Measurements from ENCODE around the gene MAGI1.

GRCh38 chr3:65936908-65937638 is 101.6 kb downstream of the MAGI1 start:
- TF ChIP-seq CTCF (IDR thresholded peaks at IDR 0.05) (no peak), POLR2A (IDR thresholded peaks at IDR 0.05) (no peak)
